GM23248 (cell line): Measurements from ENCODE around the gene SLC25A24. TPM values are rescaled to one million over a fixed set of nuclear protein-coding genes. Genes with fewer than 3 reads are reported as not detected.

Experiments
- DNase-seq: peaks from one replicate; pipeline ENCODE4 v3.0.0-alpha.2; 2015
- H2AFZ ChIP-seq: fragments of 200-600 bp; sonication (generic); 2 replicates; pipeline ENCODE4 v1.6.1; 2016; ENCODE audit warnings: antibody characterized with exemption
- H3F3A ChIP-seq: fragments of 200-600 bp; sonication (generic); 2 replicates; pipeline ENCODE4 v1.6.1; 2016; ENCODE audit warnings: mild to moderate bottlenecking, antibody characterized with exemption, mixed run types; ENCODE audit not compliant: insufficient read depth
- H3K27ac ChIP-seq: fragments of 200-600 bp; sonication (generic); 2 replicates; pipeline ENCODE4 v1.5.1; 2016; ENCODE audit warnings: mild to moderate bottlenecking
- H3K27me3 ChIP-seq: fragments of 200-600 bp; sonication (generic); replicated peaks from 2 replicates; pipeline ENCODE4 v1.6.1; 2016; ENCODE audit warnings: mild to moderate bottlenecking; ENCODE audit not compliant: insufficient read depth
- H3K36me3 ChIP-seq: fragments of 200-600 bp; sonication (generic); 2 replicates; pipeline ENCODE4 v1.6.1; 2016; ENCODE audit warnings: low read depth, mild to moderate bottlenecking
- H3K4me1 ChIP-seq: fragments of 200-600 bp; sonication (generic); 2 replicates; pipeline ENCODE4 v1.6.1; 2016; ENCODE audit warnings: mild to moderate bottlenecking; ENCODE audit not compliant: insufficient read depth
- H3K4me2 ChIP-seq: fragments of 200-600 bp; sonication (generic); one replicate; pipeline ENCODE4 v1.6.1; 2016; ENCODE audit warnings: mild to moderate bottlenecking; ENCODE audit not compliant: unreplicated experiment
- H3K4me3 ChIP-seq: fragments of 200-600 bp; sonication (generic); 2 replicates; pipeline ENCODE4 v1.5.1; 2016; ENCODE audit warnings: mild to moderate bottlenecking
- H3K79me2 ChIP-seq: fragments of 200-600 bp; sonication (generic); 2 replicates; pipeline ENCODE4 v1.6.1; 2016; ENCODE audit warnings: mild to moderate bottlenecking; ENCODE audit not compliant: insufficient read depth
- H3K9ac ChIP-seq: fragments of 200-600 bp; sonication (generic); 2 replicates; pipeline ENCODE4 v1.6.1; 2016; ENCODE audit warnings: mild to moderate bottlenecking
- H3K9me2 ChIP-seq: fragments of 200-600 bp; sonication (generic); 2 replicates; pipeline ENCODE4 v1.6.1; 2016; ENCODE audit warnings: mixed run types, mild to moderate bottlenecking, moderate library complexity; ENCODE audit not compliant: insufficient read depth
- H3K9me3 ChIP-seq: fragments of 200-600 bp; sonication (generic); one replicate; pipeline ENCODE4 v1.6.1; 2017; ENCODE audit warnings: low read depth
- H4K20me1 ChIP-seq: fragments of 200-600 bp; sonication (generic); 2 replicates; pipeline ENCODE4 v1.6.0; 2016; ENCODE audit not compliant: insufficient read depth
- EZH2 ChIP-seq: fragments of 200-600 bp; sonication (generic); IDR thresholded peaks from 2 replicates; pipeline ENCODE4 v1.6.1; 2018; ENCODE audit warnings: antibody characterized with exemption, mild to moderate bottlenecking; ENCODE audit not compliant: insufficient read depth, poor library complexity, severe bottlenecking
- EZH2phosphoT487 ChIP-seq: fragments of 200-600 bp; sonication (generic); IDR thresholded peaks from 2 replicates; pipeline ENCODE4 v1.6.1; 2018; ENCODE audit warnings: antibody characterized with exemption, moderate library complexity, mild to moderate bottlenecking, low read depth; ENCODE audit not compliant: insufficient read depth
- WGBS, 2 experiments: methylation state at CpG; one replicate each; pipeline ENCODE4 v1.1.6; 2015 to 2017; ENCODE audit warnings: low lambda C conversion rate in 2 of 2, low coverage in 1 of 2; ENCODE audit errors: missing lambda C conversion rate in 2 of 2; 5-methylcytosine and 5-hydroxymethylcytosine counted together
- in situ Hi-C: fragments of 300-500 bp; cut with MboI; formaldehyde crosslinking; loops from 2 replicates; pipeline ENCODE4 v1.15.0; 2020
- polyA plus RNA-seq: library from polyadenylated mRNA; unstranded; fragments of >200 nt; fragmentation: Nextera tagmentation; extraction: Ambion mirVana; gene quantifications from 2 replicates; pipeline ENCODE4 v1.2.1, GENCODE V29; 2016
- total RNA-seq: library from RNA; depleted of rRNA; stranded (reverse); fragments of >200 nt; shearing (Covaris generic); gene quantifications from 2 replicates; pipeline ENCODE4 v1.2.3, GENCODE V29; 2014

The SLC25A24 gene
- total and polyA plus RNA-seq, 2 experiments from 2014 or later = 40.2 to 47.7 TPM

GRCh38 chr1:108117945-108118902, 81.9 kb downstream of the SLC25A24 start:
- Histone ChIP-seq H3K36me3 (no peaks in the 10 kb centered on the region), H3K27ac (no peak overlapping the region), H3K4me1 (peaks cover 6% of the 10 kb centered on the region), H3K9me2 (no peaks in the 10 kb centered on the region), H3K27me3 (no peaks in the 10 kb centered on the region), H3K4me3 (no peak overlapping the region), H3K79me2 (no peaks in the 10 kb centered on the region), H3F3A (peaks cover 8% of the 10 kb centered on the region; the same call in 1 of the 2 replicates), H4K20me1 (no peaks in the 10 kb centered on the region), H2AFZ (peak overlapping the region; percentile 36; the same call in 1 of the 2 replicates), H3K9ac (no peak overlapping the region), H3K9me3 (no peaks in the 10 kb centered on the region), H3K4me2 (no peak overlapping the region)
- in situ Hi-C loops = no loop called here
- 59 to 69% methylated on average over 5 of the region's 5 CpGs for WGBS, 2 experiments
- DNase-seq = peak; percentile 82
- no peak for TF ChIP-seq EZH2
- TF ChIP-seq EZH2phosphoT487 = no peak

GRCh38 chr1:108117237-108117636, 82.9 kb downstream of the SLC25A24 start:
- H3K4me3 ChIP-seq = no peak overlapping the region
- H3K9me2 ChIP-seq = no peaks in the 10 kb centered on the region
- no peak overlapping the region for H3K4me2 ChIP-seq
- H3K27ac ChIP-seq = no peak overlapping the region
- H3K27me3 ChIP-seq = no peaks in the 10 kb centered on the region
- peaks cover 6% of the 10 kb centered on the region for H3K4me1 ChIP-seq
- no peaks in the 10 kb centered on the region for H4K20me1 ChIP-seq
- no peak overlapping the region for H2AFZ ChIP-seq
- no peak for DNase-seq
- H3K9ac ChIP-seq = no peak overlapping the region
- H3K9me3 ChIP-seq = no peaks in the 10 kb centered on the region
- TF ChIP-seq EZH2phosphoT487 = no peak
- whole genome bisulfite sequencing, 2 experiments = 95 to 100% methylated on average over 1 of the region's 1 CpG
- in situ Hi-C loops = no loop called here
- H3K36me3 ChIP-seq = no peaks in the 10 kb centered on the region
- H3K79me2 ChIP-seq = no peaks in the 10 kb centered on the region
- peaks cover 8% of the 10 kb centered on the region; the same call in 1 of the 2 replicates for H3F3A ChIP-seq

- H3K4me3 ChIP-seq = no peak overlapping the region
- no peak for TF ChIP-seq EZH2phosphoT487
- TF ChIP-seq EZH2 = no peak
- H3K9me3 ChIP-seq = no peaks in the 10 kb centered on the region
- H3F3A ChIP-seq = peaks cover 6% of the 10 kb centered on the region; the same call in 1 of the 2 replicates
- H3K4me2 ChIP-seq = no peak overlapping the region
- no peak overlapping the region for H3K9ac ChIP-seq
- no peak overlapping the region for H3K27ac ChIP-seq
- in situ Hi-C loops = no loop called here
- no peak overlapping the region for H2AFZ ChIP-seq
- H3K9me2 ChIP-seq = no peaks in the 10 kb centered on the region
- peaks cover 6% of the 10 kb centered on the region for H3K4me1 ChIP-seq
- no peaks in the 10 kb centered on the region for H4K20me1 ChIP-seq
- H3K79me2 ChIP-seq = no peaks in the 10 kb centered on the region
- DNase-seq = no peak
- no peaks in the 10 kb centered on the region for H3K27me3 ChIP-seq
- WGBS, 2 experiments = 78 to 84% methylated on average over 4 of the region's 4 CpGs
- H3K36me3 ChIP-seq = no peaks in the 10 kb centered on the region
Observed at GRCh38 chr1:108114033-108114599, 86.0 kb downstream of the SLC25A24 start.

- H3K79me2 ChIP-seq = no peaks in the 10 kb centered on the region
- no peak overlapping the region for H2AFZ ChIP-seq
- H3K9me2 ChIP-seq = no peaks in the 10 kb centered on the region
- TF ChIP-seq EZH2 (no peak), EZH2phosphoT487 (no peak)
- DNase-seq = peak; percentile 51
- H3F3A ChIP-seq = no peaks in the 10 kb centered on the region
- no peak overlapping the region for H3K27ac ChIP-seq
- no peaks in the 10 kb centered on the region for H3K9me3 ChIP-seq
- H3K4me2 ChIP-seq = no peak overlapping the region
- H3K9ac ChIP-seq = no peak overlapping the region
- no peaks in the 10 kb centered on the region for H3K36me3 ChIP-seq
- H3K4me3 ChIP-seq = no peak overlapping the region
- peaks cover under 1% of the 10 kb centered on the region; the same call in 1 of the 2 replicates for H3K4me1 ChIP-seq
- H3K27me3 ChIP-seq = no peaks in the 10 kb centered on the region
- H4K20me1 ChIP-seq = no peaks in the 10 kb centered on the region
- 21 to 30% methylated on average over 3 of the region's 3 CpGs for WGBS, 2 experiments
- in situ Hi-C loops = no loop called here
Observed at GRCh38 chr1:108113496-108113895, 86.6 kb downstream of the SLC25A24 start.
